ENCODE measurements around the gene FYN.

The FYN gene

DNA sequence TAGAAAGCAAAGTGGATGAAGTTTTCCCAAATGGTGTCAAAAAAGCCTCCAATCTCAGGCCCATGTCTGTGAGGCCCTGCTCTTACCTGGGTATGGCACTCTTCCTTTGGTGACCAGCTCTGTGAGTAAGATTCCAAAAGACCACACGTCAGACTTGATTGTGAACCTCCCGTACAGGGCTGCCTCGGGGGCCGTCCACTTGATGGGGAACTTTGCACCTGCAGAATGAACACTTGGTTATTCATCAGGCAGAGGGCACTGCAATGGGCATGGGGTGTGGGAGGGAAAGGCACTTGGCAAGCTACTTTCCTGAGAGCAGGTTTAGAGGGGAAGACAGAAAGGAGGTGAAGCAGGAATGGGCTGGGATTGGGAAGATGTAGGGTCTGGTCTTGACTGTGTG is 198.8 kb downstream of the FYN start:
- DNase-seq = no peak

DNA sequence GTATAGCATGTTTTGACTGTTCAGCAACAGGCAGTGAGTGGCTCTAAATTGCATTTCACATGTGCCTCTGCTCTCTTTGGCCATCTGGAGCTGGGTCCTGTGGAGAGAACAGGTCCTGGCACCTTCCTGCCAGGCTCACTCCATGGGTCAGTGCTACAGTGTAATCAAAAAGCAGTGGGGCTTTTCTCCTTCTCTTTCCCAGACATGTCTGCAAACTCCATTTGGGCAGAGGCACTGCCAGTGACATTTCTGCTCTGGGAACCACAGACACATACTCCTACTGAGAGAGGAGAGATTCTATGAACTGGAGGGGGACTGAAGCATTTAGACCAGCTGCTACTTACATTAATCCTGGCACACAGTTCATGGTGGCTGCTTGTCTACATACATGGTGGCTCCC is 199.3 kb downstream of the FYN start:
- DNase-seq = no peak

GRCh38 chr6:111673532-111673931 is 199.7 kb downstream of the FYN start:
- DNase-seq = no peak

DNA sequence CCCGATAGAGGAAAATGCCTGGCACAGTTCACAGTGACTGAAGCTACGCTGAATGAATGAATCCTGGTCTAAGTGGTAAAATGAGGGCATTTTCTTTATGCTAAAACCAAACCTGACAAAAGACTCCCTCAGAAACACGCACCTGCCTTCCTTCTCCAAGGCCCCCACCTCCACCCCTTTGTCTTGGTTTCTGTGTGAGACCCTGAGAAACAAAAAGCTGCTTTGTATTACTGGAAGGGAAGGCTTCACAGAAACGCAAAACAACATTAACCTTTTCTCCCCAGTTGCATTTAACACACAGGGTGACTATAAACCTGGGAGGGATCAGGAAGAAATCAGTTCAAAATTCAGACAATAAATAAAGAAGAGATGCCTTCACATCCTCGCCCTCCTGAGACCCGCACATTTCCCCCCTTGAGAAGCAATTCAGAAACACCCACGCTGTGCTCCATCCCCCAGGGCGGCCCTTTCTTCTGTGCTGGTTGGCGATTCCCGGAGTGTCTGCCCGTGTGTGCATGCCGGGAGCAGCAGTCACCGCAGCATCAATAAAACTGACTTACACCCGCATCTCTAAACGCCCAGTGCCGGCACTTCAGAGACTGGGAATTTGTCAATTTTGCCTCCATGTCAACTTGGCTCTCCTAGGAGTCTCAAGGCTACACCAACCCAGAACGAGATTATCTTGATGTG is 200.3 kb downstream of the FYN start:
- DNase-seq = no peak

DNA sequence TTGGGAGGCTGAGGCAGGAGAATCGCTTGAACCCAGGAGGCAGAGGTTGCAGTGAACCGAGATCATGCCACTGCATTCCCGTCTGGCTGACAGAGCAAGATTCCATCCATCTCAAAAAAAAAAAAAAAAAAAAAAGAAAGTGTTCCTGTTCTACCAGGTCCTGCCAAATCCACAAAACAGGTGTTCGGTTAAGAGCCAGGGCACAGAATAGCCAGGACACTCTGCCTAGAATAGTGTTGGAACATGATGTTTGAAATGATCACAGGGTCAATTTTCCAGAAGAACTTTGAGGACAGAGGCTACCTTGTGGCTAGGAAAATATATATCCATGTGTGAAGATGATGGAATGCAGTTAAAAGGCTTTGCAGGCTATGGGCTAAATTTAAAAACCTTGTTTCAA is 203.9 kb downstream of the FYN start:
- no peak for DNase-seq

DNA sequence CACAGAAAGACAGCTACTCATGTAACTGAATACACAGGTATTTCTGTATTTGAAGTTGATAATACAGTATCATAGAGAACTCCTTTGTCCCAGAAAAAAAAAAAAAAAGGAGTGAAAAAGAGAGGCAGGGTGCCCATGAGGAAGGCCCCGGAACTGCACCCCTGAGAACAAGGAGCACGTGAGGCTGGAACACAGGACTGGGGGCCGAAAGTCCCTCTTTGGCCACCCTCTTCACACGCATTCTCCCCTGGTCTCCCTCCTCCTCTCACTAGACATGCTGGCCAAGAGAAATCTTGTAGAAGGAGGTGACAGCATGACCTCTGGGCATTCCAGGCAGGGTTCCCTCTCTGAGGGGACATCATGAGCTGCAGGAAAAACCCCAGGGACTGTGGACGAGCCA is 204.8 kb downstream of the FYN start:
- no peak for DNase-seq

DNA sequence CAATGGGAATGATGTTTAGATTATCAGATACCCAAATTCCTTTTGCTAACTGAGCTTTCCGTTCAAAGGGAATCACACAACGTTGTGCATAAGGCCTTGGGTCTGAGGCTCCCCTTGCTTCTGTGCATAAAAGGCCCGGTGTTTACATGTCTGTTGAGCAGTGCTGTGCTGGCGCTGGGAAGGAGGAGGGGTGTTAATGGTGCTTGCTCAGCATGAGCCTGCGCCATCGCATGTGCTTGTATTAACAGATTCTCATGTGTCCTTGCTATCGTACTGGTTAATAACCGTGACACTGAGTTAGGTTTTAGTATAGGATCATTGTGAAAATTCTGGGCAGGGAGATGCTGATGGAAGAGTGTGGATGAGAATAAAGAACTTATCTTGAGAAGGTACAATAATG is 205.3 kb downstream of the FYN start:
- DNase-seq = no peak

DNA sequence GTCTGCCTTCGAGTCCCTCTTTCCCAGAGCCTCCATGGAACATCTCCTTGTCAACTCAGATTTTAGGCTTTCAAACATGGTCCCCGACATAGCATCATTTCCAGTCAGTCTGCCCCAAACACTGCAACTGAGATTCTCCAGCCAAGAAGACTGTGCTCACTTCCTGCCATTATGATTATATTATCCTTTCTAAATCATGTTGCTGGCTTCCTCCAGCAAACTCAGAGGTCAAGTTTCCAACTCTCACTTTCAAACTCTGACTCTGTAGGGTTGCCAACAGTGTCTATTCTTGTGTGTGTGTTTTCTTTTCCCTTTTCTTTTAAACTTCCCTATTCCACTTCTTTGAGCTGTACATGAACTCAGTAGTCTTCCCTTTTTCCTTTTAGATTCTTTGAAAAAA is 206.4 kb downstream of the FYN start:
- DNase-seq = no peak

GRCh38 chr6:111664565-111665030 is 208.7 kb downstream of the FYN start:
- DNase-seq = no peak

GRCh38 chr6:111663692-111664564 is 209.3 kb downstream of the FYN start:
- DNase-seq = no peak

DNA sequence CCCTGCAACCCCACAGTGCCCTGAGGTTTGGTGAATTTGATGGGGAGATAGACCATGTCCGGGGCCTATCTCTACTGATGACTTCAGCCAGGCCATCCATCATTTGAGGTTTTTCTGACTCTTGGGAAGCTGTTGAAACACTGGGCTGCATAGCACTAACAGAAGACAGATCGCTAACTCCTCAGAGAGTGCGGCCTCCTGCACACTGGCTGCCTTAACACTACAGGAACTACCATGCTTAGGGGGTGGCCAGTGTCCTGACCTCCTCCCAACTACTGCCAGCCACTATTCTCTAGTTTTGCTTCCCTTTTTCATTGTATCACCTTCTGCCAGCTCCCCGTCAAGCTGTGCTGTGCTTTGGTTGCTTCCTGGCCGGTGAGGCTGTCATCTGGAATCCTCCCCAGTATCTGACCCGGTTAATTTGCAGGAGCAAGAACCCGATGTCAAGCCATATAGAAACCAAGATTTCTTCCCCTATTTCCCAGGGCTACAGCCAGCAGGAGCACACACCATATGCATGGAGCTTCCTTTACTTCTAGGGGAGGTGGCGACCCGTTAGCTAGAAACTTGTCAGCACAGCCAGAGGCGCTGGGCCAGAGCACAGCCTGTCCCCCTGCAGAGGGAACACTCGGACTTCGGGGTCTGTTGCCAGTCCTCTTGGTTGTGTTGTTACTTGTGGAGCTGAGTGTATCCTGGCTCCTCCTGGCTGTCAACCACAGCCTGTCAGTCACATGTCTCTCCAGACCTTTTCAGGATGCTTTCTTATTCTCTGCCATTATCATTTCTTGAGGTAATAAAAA is 210.3 kb downstream of the FYN start:
- DNase-seq = no peak

DNA sequence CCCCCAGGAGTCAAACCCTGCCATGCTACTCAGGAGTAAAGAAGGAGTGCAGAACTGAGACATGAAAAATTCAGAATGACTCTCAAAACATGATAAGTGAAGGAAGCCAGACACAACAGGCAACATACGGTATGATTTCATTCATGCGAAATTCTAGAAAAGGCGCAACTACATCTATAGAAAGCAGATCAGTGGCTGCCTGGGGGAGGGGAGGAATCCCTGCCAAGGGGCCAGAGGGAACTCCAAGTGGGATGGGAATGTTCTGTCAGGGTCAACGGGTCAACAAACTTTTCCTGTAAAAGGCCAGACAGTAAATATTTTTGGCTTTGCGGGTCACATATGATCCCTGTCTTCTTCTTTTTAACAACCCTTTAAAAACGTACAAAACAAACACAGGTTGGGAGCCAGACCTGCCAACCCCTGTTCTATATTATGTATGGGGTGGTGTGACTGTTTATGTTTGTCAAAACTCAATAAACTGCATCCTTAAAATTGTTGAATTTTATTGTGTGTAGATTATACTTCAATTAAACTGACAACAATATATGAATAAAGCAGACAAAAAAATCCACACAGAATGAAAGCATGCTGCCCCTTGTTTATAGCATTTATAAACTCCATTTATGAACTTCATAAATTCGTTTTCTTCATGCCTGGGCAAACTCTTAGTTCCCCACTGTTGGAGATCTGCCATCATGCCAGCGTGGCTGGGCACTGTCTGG is 211.0 kb downstream of the FYN start:
- no peak for DNase-seq

GRCh38 chr6:111661541-111662061 is 211.7 kb downstream of the FYN start:
- no peak for DNase-seq

- no peak for DNase-seq
Observed at GRCh38 chr6:111660531-111660930, 212.7 kb downstream of the FYN start.

GRCh38 chr6:111658462-111659154 is 214.6 kb downstream of the FYN start:
- no peak for DNase-seq

- DNase-seq = no peak
Observed at GRCh38 chr6:111657146-111657545, 216.1 kb downstream of the FYN start.

DNA sequence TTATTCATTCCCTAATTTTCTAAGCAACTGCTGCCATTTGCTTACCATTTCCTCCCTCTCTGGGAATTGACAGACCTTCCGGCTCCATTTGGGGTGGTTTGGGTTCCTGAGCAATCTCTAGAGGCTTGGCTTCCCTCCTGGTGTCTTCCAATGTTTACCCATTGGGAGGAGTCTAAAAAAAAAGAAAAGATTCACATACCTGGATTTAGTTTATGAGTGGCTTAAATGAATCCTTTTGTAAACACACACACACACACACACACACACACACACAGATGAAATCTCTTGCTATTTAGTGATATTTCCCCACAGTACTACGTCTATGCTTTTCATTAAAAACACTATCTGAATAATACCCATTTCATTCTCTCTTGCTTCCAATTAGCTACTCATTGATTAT is 219.3 kb downstream of the FYN start:
- DNase-seq = no peak

DNA sequence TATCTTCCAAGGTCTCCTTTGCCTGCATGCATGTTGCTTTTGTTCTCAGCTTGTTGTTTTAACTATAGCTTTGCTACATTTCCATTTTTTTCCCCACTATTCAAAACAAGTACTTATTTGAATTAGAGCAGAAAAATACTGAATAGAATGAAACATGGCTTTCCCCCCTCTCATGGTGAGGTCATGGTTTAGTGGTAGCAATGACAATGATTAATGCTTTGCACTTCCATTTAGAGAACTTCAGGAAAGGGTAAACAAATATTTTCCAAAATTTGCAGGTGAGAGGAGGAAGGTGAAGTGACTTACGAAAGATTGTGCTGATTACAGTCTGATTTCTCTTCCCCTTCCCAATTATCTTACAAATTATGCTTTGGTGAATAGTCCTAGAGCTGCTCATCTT is 219.8 kb downstream of the FYN start:
- DNase-seq = no peak

- no peak for DNase-seq
Observed at GRCh38 chr6:111652156-111652555, 221.1 kb downstream of the FYN start.

GRCh38 chr6:111651185-111652034 is 221.8 kb downstream of the FYN start:
- no peak for DNase-seq

GRCh38 chr6:111650049-111650448 is 223.2 kb downstream of the FYN start:
- no peak for DNase-seq

Data from activated T-cell treated with anti-CD3 and anti-CD28 coated beads, Interleukin-2, amount 50 U/mL, for 1 hour (primary cell).